Caco-2 (cell line): ENCODE results near the gene FHAD1. TPM values are rescaled to one million over a fixed set of nuclear protein-coding genes. Genes with fewer than 3 reads are reported as not detected.

ENCODE experiments used
- BruUV-seq: library from RNA; stranded (reverse); fragments of 400-500 nt; replicated peaks from 2 replicates; lab custom pipeline; 2021; lab: Mats Ljungman, UMichigan
- CTCF ChIA-PET: fragments of 300-600 bp; sonication (Branson Sonifier 250); formaldehyde crosslinking; loops from one replicate; lab custom pipeline; 2022; ENCODE audit warnings: antibody characterized with exemption; lab: Charles Lee
- POLR2A ChIA-PET: fragments of 300-600 bp; sonication (Branson Sonifier 250); formaldehyde crosslinking; loops from one replicate; lab custom pipeline; 2022; ENCODE audit warnings: antibody characterized with exemption; lab: Charles Lee
- DNase-seq, 2 experiments: peaks; one replicate each; pipeline versions ENCODE4 v3.0.0 to v3.0.0-alpha.2; 2020 to 2022
- H3K27me3 ChIP-seq: replicated peaks from 2 replicates; pipeline ENCODE4 v1.6.0; 2011; ENCODE audit warnings: low read length; ENCODE audit not compliant: control insufficient read depth, insufficient read depth
- H3K36me3 ChIP-seq: 2 replicates; pipeline ENCODE4 v1.5.1; 2011; ENCODE audit warnings: low read length; ENCODE audit not compliant: control insufficient read depth, insufficient read depth
- H3K4me1 ChIP-seq: fragments of 250-450 bp; sonication (Bioruptor Pico); 2 replicates; pipeline ENCODE4 v1.5.1; 2020; ENCODE audit warnings: mild to moderate bottlenecking
- H3K4me3 ChIP-seq: 2 replicates; pipeline ENCODE4 v1.5.1; 2011; ENCODE audit warnings: low read depth, mild to moderate bottlenecking, control low read depth, low read length
- H3K9me3 ChIP-seq: fragments of 250-450 bp; sonication (Bioruptor Pico); 2 replicates; pipeline ENCODE4 v1.5.1; 2020; ENCODE audit warnings: mild to moderate bottlenecking, moderate library complexity
- H3K27ac Mint-ChIP-seq: one replicate; pipeline ENCODE4 v1.8.0; 2022; ENCODE audit warnings: mixed read lengths; ENCODE audit not compliant: unreplicated experiment
- H3K27me3 Mint-ChIP-seq: one replicate; pipeline ENCODE4 v1.8.0; 2022; ENCODE audit warnings: mixed read lengths; ENCODE audit not compliant: insufficient read depth, unreplicated experiment
- H3K36me3 Mint-ChIP-seq: one replicate; pipeline ENCODE4 v1.8.0; 2022; ENCODE audit warnings: mild to moderate bottlenecking, mixed read lengths; ENCODE audit not compliant: insufficient read depth, unreplicated experiment
- H3K4me1 Mint-ChIP-seq: one replicate; pipeline ENCODE4 v1.8.0; 2022; ENCODE audit warnings: low read depth, mixed read lengths; ENCODE audit not compliant: unreplicated experiment
- H3K4me3 Mint-ChIP-seq: one replicate; pipeline ENCODE4 v1.8.0; 2022; ENCODE audit warnings: mild to moderate bottlenecking, moderate library complexity, mixed read lengths; ENCODE audit not compliant: unreplicated experiment
- H3K9me3 Mint-ChIP-seq: one replicate; pipeline ENCODE4 v1.8.0; 2022; ENCODE audit warnings: mixed read lengths; ENCODE audit not compliant: unreplicated experiment
- intact Hi-C: fragments of 100-400 bp; cut with micrococcal nuclease; formaldehyde crosslinking; loops from one replicate; pipeline ENCODE4 v1.10.0; 2022; ENCODE audit not compliant: unreplicated experiment
- total RNA-seq: library from RNA; stranded (reverse); gene quantifications from 2 replicates; pipeline ENCODE4 v1.2.3, GENCODE V29; 2022
- TF ChIP-seq, protein P1 (sequence below), 2 experiments: fragments of 200-600 bp in 1 of 2; IDR thresholded peaks; 1 replicate in 1 of 2; 2 replicates in 1 of 2; pipeline versions ENCODE4 v1.5.1 to v1.8.0; 2011 to 2022; ENCODE audit warnings: antibody characterized with exemption in 1 of 2, control low read depth in 1 of 2, inconsistent platforms in 1 of 2, low read depth in 1 of 2, low read length in 1 of 2, mild to moderate bottlenecking in 1 of 2, moderate library complexity in 1 of 2; ENCODE audit not compliant: insufficient read depth in 1 of 2, severe bottlenecking in 1 of 2, unreplicated experiment in 1 of 2

FHAD1 gene
- total RNA-seq, 1 experiment from 2014 or later = 0.18 TPM

- H3K27me3 ChIP-seq = no peaks in the 10 kb centered on the region
- Mint-ChIP-seq H3K4me1 (no peaks in the 10 kb centered on the region), H3K36me3 (no peaks in the 10 kb centered on the region), H3K9me3 (no peaks in the 10 kb centered on the region), H3K27ac (no peak overlapping the region), H3K4me3 (no peak overlapping the region), H3K27me3 (no peaks in the 10 kb centered on the region)
- no peaks in the 10 kb centered on the region for H3K36me3 ChIP-seq
- ChIA-PET CTCF (no interaction called here), POLR2A (no interaction called here)
- BruUV-seq = no TSS peak
- H3K9me3 ChIP-seq = no peaks in the 10 kb centered on the region
- H3K4me3 ChIP-seq = no peak overlapping the region
- DNase-seq = no peak
- TF ChIP-seq, protein P1, sequence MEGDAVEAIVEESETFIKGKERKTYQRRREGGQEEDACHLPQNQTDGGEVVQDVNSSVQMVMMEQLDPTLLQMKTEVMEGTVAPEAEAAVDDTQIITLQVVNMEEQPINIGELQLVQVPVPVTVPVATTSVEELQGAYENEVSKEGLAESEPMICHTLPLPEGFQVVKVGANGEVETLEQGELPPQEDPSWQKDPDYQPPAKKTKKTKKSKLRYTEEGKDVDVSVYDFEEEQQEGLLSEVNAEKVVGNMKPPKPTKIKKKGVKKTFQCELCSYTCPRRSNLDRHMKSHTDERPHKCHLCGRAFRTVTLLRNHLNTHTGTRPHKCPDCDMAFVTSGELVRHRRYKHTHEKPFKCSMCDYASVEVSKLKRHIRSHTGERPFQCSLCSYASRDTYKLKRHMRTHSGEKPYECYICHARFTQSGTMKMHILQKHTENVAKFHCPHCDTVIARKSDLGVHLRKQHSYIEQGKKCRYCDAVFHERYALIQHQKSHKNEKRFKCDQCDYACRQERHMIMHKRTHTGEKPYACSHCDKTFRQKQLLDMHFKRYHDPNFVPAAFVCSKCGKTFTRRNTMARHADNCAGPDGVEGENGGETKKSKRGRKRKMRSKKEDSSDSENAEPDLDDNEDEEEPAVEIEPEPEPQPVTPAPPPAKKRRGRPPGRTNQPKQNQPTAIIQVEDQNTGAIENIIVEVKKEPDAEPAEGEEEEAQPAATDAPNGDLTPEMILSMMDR (IDR thresholded peaks at IDR 0.05; ENCODE audit: insufficient read depth in 1 of 2, low read depth in 1 of 2, low read length in 1 of 2, severe bottlenecking in 1 of 2, unreplicated experiment in 1 of 2) = no peak
- H3K4me1 ChIP-seq = no peaks in the 10 kb centered on the region
- intact Hi-C loops = no loop called here
Observed at GRCh38 chr1:15362737-15363128, 115.7 kb downstream of the FHAD1 start.

DNA sequence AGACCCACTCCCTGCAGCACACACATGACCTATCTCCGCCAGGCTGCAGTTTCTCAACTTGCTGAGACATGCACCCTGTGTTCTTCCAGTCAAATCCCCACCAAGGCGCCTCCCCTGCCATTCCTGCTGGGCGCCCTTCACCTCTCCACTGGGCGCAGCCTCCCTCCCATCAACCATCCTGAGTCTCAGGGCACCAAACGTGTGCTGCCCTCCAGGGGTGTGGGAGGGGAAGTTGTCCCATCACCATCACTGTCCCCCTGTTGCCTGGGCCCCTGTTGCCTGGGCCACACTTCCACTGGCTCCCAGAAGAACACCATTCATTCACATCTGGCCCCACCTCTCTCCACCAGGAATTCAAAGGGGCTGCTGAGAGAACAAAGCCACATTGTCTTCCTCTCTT, 117.7 kb downstream of the FHAD1 start:
- Mint-ChIP-seq H3K9me3 (no peaks in the 10 kb centered on the region), H3K27me3 (no peaks in the 10 kb centered on the region), H3K36me3 (no peaks in the 10 kb centered on the region), H3K4me3 (no peak overlapping the region), H3K4me1 (no peaks in the 10 kb centered on the region), H3K27ac (no peak overlapping the region)
- no peaks in the 10 kb centered on the region for H3K27me3 ChIP-seq
- CTCF ChIA-PET = no interaction called here
- H3K9me3 ChIP-seq = no peaks in the 10 kb centered on the region
- H3K36me3 ChIP-seq = no peaks in the 10 kb centered on the region
- DNase-seq = no peak
- TF ChIP-seq, protein P1 (IDR thresholded peaks at IDR 0.05; ENCODE audit: insufficient read depth in 1 of 2, low read depth in 1 of 2, low read length in 1 of 2, severe bottlenecking in 1 of 2, unreplicated experiment in 1 of 2) = no peak
- no peak overlapping the region for H3K4me3 ChIP-seq
- H3K4me1 ChIP-seq = no peaks in the 10 kb centered on the region
- POLR2A ChIA-PET = no interaction called here
- BruUV-seq = no TSS peak
- intact Hi-C loops = no loop called here

GRCh38 chr1:15368888-15369287, 121.9 kb downstream of the FHAD1 start:
- Histone ChIP-seq H3K4me1 (no peaks in the 10 kb centered on the region), H3K4me3 (no peak overlapping the region), H3K27me3 (no peaks in the 10 kb centered on the region), H3K36me3 (no peaks in the 10 kb centered on the region), H3K9me3 (no peaks in the 10 kb centered on the region)
- DNase-seq = no peak
- intact Hi-C loops = no loop called here
- Mint-ChIP-seq H3K4me3 (no peak overlapping the region), H3K4me1 (peaks cover 6% of the 10 kb centered on the region), H3K27me3 (no peaks in the 10 kb centered on the region), H3K9me3 (no peaks in the 10 kb centered on the region), H3K36me3 (no peaks in the 10 kb centered on the region), H3K27ac (no peak overlapping the region)
- TF ChIP-seq, protein P1 (IDR thresholded peaks at IDR 0.05; ENCODE audit: insufficient read depth in 1 of 2, low read depth in 1 of 2, low read length in 1 of 2, severe bottlenecking in 1 of 2, unreplicated experiment in 1 of 2) = no peak
- ChIA-PET POLR2A (no interaction called here), CTCF (no interaction called here)
- BruUV-seq = no TSS peak
